K562 (cell line): ENCODE results near the gene RPL22. TPM values are rescaled to one million over a fixed set of nuclear protein-coding genes. Genes with fewer than 3 reads are reported as not detected.

Experiments used
- BCL6 ChIP-seq: fragments of 250-450 bp; sonication (Bioruptor Pico); IDR thresholded peaks from 2 replicates; pipeline ENCODE4 v1.4.0; 2020
- CREM ChIP-seq: IDR thresholded peaks from 2 replicates; pipeline ENCODE4 v1.6.1; 2014; ENCODE audit warnings: antibody characterized with exemption, low read depth
- CTBP1 ChIP-seq: fragments of 450-650 bp; IDR thresholded peaks from 2 replicates; pipeline ENCODE4 v1.6.1; 2016; ENCODE audit warnings: borderline replicate concordance
- CTCFL ChIP-seq: IDR thresholded peaks from 2 replicates; pipeline ENCODE4 v1.6.1; 2011; ENCODE audit warnings: borderline replicate concordance, low read depth, mild to moderate bottlenecking, moderate library complexity, low read length; ENCODE audit not compliant: insufficient read depth, poor library complexity, severe bottlenecking
- CXXC5 ChIP-seq: fragments of 250-450 bp; sonication (Bioruptor Pico); IDR thresholded peaks from 2 replicates; pipeline ENCODE4 v1.8.0; 2022; ENCODE audit warnings: inconsistent platforms, mild to moderate bottlenecking, moderate library complexity
- ELF1 ChIP-seq: fragments of 200-800 bp; sonication (Bioruptor generic); IDR thresholded peaks from 2 replicates; pipeline ENCODE4 v1.6.1; 2016; ENCODE audit warnings: missing genetic modification characterization, missing compliant biosample characterization
- ESRRA ChIP-seq: fragments of 450-650 bp; IDR thresholded peaks from 2 replicates; pipeline ENCODE4 v1.6.1; 2014; ENCODE audit warnings: low read depth, mild to moderate bottlenecking, moderate library complexity, borderline replicate concordance
- HMGN3 ChIP-seq: IDR thresholded peaks from 2 replicates; pipeline ENCODE4 v1.6.1; 2011; ENCODE audit warnings: borderline replicate concordance, low read depth, mild to moderate bottlenecking, mixed read lengths, low read length; ENCODE audit not compliant: insufficient read length; ENCODE audit errors: extremely low read depth
- KAT2B ChIP-seq: IDR thresholded peaks from one replicate; pipeline ENCODE4 v1.6.1; 2012; ENCODE audit warnings: low read depth, mild to moderate bottlenecking, control low read depth, inconsistent platforms, low read length, moderate library complexity
- LCOR ChIP-seq: sonication (generic); formaldehyde crosslinking; IDR thresholded peaks from 2 replicates; pipeline ENCODE4 v1.8.0; 2022; ENCODE audit warnings: mild to moderate bottlenecking, missing genetic modification reagents
- MYC ChIP-seq, 2 experiments: fragments of 250-450 bp in 1 of 2; sonication (Bioruptor Pico) in 1 of 2; IDR thresholded peaks; 2 replicates each; pipeline versions ENCODE4 v1.5.1 to v1.6.1; 2012 to 2021; ENCODE audit warnings: low read depth in 2 of 2, borderline replicate concordance in 1 of 2, improper control_type of control experiment in 1 of 2, low read length in 1 of 2, mild to moderate bottlenecking in 1 of 2, moderate library complexity in 1 of 2
- PHF20 ChIP-seq: fragments of 450-650 bp; IDR thresholded peaks from 2 replicates; pipeline ENCODE4 v1.6.1; 2018; ENCODE audit not compliant: partially characterized antibody
- RB1 ChIP-seq: fragments of 450-650 bp; IDR thresholded peaks from 2 replicates; pipeline ENCODE4 v1.6.1; 2017; ENCODE audit warnings: low read depth, mild to moderate bottlenecking
- RHOXF2B ChIP-seq: fragments of 250-450 bp; sonication (Bioruptor Pico); conservative IDR thresholded peaks from 2 replicates; pipeline ENCODE4 v1.5.1; 2021
- SAFB ChIP-seq: fragments of 200-400 bp; formaldehyde crosslinking; IDR thresholded peaks from 2 replicates; pipeline ENCODE4 v1.6.1; 2017; ENCODE audit warnings: low read depth, low read length, borderline replicate concordance
- SETDB1 ChIP-seq: IDR thresholded peaks from one replicate; pipeline ENCODE4 v1.6.1; 2012; ENCODE audit warnings: low read length, control low read depth, inconsistent platforms
- SMAD4 ChIP-seq: fragments of 250-450 bp; sonication (Bioruptor Pico); conservative IDR thresholded peaks from 2 replicates; pipeline ENCODE4 v1.8.0; 2021; ENCODE audit warnings: inconsistent platforms, mild to moderate bottlenecking, moderate library complexity
- SMARCE1 ChIP-seq: fragments of 450-650 bp; IDR thresholded peaks from 2 replicates; pipeline ENCODE4 v1.7.1; 2016; ENCODE audit warnings: mild to moderate bottlenecking
- SUPT5H ChIP-seq: fragments of 450-650 bp; IDR thresholded peaks from 2 replicates; pipeline ENCODE4 v1.6.1; 2016
- YY1 ChIP-seq, 3 experiments: IDR thresholded peaks; 2 replicates each; pipeline ENCODE4 v1.6.1; 2011; ENCODE audit warnings: low read length in 2 of 3, mild to moderate bottlenecking in 2 of 3, moderate library complexity in 2 of 3, borderline replicate concordance in 1 of 3, control low read depth in 1 of 3, low read depth in 1 of 3; ENCODE audit not compliant: insufficient read depth in 3 of 3, insufficient replicate concordance in 2 of 3, control insufficient read depth in 1 of 3, insufficient read length in 1 of 3; ENCODE audit errors: extremely low read depth in 1 of 3
- ZBTB49 ChIP-seq: sonication (generic); formaldehyde crosslinking; IDR thresholded peaks from 2 replicates; pipeline ENCODE4 v1.8.0; 2022; ENCODE audit warnings: missing genetic modification reagents, mild to moderate bottlenecking, borderline replicate concordance
- ZNF217 ChIP-seq: sonication (generic); formaldehyde crosslinking; IDR thresholded peaks from 2 replicates; pipeline ENCODE4 v1.8.0; 2022; ENCODE audit warnings: mild to moderate bottlenecking, missing genetic modification reagents
- ZNF41 ChIP-seq: fragments of 250-450 bp; sonication (Bioruptor Pico); conservative IDR thresholded peaks from 2 replicates; pipeline ENCODE4 v1.4.0; 2020; ENCODE audit warnings: mild to moderate bottlenecking
- ZNF431 ChIP-seq: sonication (generic); formaldehyde crosslinking; IDR thresholded peaks from 2 replicates; pipeline ENCODE4 v1.8.0; 2022; ENCODE audit warnings: mild to moderate bottlenecking, missing genetic modification reagents
- polyA plus RNA-seq, 8 experiments: library from polyadenylated mRNA; depleted of rRNA in 4 of 8; stranded (reverse) in 5 of 8; unstranded in 3 of 8; fragments of >200 nt; fragmentation: Nextera tagmentation in 2 of 8; fragmentation: Illumina TruSeq in 1 of 8; extraction: Ambion mirVana in 2 of 8; extraction: Trizol in 1 of 8; gene quantifications; 2 replicates each; pipeline versions ENCODE4 v1.2.1 to v1.2.3, GENCODE V29; 2011 to 2014; ENCODE audit warnings: inconsistent platforms in 1 of 8, missing spikeins in 1 of 8
- total RNA-seq, 7 experiments: library from RNA; depleted of rRNA in 6 of 7; stranded (reverse); fragments of >200 nt in 6 of 7; fragmentation: Illumina TruSeq in 2 of 7; extraction: Trizol in 2 of 7; gene quantifications; 2 replicates each; pipeline versions ENCODE4 v1.2.1 to v1.2.3, GENCODE V29; 2011 to 2021; ENCODE audit warnings: low replicate concordance in 1 of 7

The RPL22 gene
- total and polyA plus RNA-seq, 9 of the 15 experiments (the other 6 are each of a cell fraction or from before 2014, with no cell fraction given) = 467 to 1,165 (median 607) TPM

DNA sequence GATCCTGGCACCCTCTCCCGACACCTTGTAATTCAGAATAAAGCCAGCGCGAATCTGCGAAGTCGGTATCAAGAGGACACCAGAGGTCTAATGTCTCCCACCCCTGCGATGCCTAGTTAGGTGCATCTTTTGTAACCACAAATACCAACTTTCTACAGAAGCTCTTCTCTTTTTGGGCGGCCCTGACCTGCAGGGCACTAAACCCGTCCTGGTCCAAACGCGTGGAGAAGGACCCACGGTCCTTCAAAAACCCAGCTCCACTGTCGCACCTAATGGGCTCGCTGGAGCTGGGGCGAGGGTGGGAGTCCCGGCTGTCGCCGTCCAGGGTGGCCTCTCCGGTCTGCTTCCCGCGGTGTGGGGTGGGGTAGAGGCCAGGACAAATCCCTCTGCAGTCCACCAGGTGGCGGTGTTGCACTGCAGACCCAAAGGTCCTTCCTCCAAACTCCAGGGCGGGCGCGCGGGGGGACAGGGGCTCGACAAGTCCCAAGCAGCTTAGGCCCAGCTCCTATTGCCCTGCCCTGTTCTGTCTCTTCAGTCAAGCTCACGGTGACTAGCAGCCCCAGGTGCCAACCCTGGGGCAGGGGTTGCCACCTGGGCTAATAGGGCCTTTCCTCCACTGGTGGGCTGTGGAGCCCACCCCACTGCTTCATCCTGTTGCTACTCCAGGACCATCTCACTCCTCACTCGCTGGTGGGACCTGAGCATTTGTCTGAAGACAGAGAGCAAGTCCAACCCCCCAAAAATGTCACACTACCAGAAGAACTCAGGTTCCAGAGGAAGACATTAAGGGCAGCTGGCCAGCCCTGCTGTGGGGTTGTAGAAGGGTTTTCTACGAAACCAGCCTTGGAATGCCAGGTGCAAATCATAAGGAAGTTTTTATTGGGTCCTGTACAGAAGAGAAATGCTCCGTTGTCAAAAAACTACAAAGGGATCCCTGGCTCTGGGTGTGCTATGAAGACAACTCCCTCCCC, 47.4 kb upstream of the RPL22 start (continued):
- TF ChIP-seq BCL6 (CRISPR knock-in tag) (no peak), YY1 (IDR thresholded peaks at IDR 0.05; ENCODE audit: borderline replicate concordance in 1 of 3, control insufficient read depth in 1 of 3, extremely low read depth in 1 of 3, insufficient read depth in 3 of 3, insufficient read length in 1 of 3, insufficient replicate concordance in 2 of 3, low read depth in 1 of 3, low read length in 2 of 3) (peak in 1 of 3 experiments; percentile 58), RHOXF2B (CRISPR knock-in tag) (no peak), CREM (0 out of 2 replicates have a peak, but pooled peaks have one; percentile 18), ZNF217 (CRISPR knock-in tag) (no peak), CTBP1 (peak; percentile 26; the same call in 1 of the 2 replicates), HMGN3 (peak; percentile 62), CTCFL (peak; percentile 51), RB1 (peak; percentile 91), LCOR (CRISPR knock-in tag) (no peak), SAFB (no peak), PHF20 (no peak), KAT2B (no peak), SUPT5H (no peak), SETDB1 (no peak), SMAD4 (peak; percentile 37; the same call in 1 of the 2 replicates), ZNF41 (CRISPR knock-in tag) (no peak), ESRRA (no peak), CXXC5 (CRISPR knock-in tag) (peak; percentile 11; the same call in 1 of the 2 replicates), ZBTB49 (CRISPR knock-in tag) (no peak), SMARCE1 (no peak), ELF1 (no peak), MYC (IDR thresholded peaks at IDR 0.05; ENCODE audit: low read depth, low read length) (no peak), MYC (CRISPR knock-in tag; IDR thresholded peaks at IDR 0.05; ENCODE audit: borderline replicate concordance, low read depth) (no peak), ZNF431 (CRISPR knock-in tag) (no peak)
